ENCODE results near the gene EIF5A2.
"Not testable (repeated sequence)": the region's sequence is repeated elsewhere in the genome, so short reads cannot be mapped to it uniquely, and the experiment has no call there.

The EIF5A2 gene

DNA sequence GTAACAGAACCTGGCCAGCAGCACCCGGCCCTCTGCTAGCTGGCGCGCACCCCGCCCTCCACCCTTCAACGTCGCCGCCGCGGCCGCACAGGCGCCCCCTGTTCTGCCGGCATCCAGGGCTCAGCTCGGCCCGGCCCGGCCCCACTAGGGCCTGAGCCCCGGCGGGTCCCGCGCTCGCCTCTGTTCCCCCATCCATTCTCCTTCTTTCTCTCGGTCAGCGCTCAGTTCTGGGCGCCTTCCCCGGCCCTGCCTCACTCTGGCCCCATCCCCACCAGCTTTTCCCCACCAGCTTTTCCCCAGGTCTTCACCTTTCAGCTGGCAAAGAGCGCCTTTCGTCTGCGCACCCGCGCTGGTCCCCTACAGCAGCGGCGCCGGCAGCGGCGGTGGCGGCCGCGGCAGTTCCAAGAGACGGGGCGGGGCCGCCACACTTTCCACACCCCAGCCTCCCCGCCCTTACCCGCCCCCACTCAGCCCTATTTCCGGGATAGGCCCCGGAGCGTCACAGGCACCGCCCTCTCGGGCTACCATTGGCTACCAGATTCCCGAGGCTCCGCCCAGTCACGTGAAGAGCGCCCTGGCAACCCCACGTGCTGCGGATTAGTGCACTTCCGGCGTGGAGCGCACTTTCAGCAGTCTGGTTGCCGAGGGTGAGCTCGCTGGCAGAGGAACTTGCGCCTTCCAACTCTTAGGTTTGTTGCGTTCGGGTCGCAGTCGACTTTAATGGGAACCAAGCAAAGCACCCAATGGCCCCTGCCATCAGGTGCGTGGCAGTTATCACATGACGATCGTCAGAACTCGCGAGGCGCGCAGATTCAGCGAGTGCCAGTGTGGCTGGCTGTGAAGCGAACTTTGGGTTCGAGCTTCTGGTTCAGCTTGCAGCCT lies at the start of gene EIF5A2:
TSS of gene EIF5A2 (minus strand) at position 403 of the 882 bp plus-strand sequence. CDS start 831 bp downstream, outside the sequence.
- peak; percentile 98 for DNase-seq

DNA sequence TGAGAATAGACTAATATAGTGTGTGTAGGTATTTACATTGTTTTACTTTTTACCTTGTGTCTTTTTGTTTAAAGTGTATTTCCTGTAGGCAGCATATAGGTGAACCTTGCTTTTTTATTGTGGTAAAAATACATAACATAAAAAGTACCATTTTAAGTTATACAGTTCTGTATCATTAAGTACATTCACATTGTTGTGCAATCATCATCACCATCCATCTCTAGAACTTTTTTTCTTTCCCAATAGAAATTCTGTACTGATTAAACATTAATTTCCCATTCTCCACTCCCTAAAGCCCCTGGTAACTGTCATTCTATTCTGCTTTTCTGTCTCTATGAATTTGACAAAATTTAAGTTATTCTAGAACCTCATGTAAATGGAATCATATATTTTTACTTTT lies 48.2 kb upstream of the EIF5A2 start:
- no peak for DNase-seq

DNA sequence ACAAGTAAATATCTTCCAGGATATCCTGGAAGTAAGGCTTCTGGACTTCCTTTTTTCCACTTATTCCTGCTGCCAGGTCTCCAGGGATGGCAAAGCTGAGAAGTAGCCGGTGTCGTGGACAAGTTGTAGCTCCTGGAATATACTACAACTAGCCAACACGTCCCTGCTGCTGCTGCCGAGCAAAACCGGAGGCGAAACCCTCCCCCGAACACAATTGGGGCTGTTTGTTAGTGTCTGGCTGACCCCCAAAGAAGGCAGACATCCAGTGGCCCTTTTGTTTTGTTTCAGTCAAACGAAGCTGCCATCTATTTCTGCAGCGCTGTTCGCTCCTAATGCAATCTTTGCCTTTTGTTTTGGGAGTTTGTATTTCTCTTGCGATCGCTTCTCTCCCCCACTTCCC lies 45.3 kb upstream of the EIF5A2 start:
- DNase-seq, result no peak

DNA sequence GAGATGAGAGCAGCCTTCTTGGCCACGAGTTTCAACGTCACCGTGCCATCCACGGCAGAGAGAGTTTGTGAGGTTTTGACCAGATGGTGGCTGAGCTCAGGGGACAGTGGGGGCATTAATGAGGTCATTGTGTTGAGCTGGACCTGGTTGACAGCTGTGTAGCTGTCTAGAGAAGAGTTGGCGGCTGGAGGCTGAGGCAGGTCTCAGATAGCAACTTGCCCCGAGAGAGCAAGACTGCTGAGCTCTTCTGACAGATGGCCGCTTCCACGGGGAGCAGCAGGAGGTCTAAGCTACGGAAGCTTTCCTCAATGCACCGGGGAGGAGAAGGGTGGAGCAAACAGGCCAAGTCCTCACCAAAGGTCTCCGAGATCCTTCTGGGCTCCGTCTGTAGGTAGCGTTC lies 44.8 kb upstream of the EIF5A2 start:
- DNase-seq, result peak; percentile 22

DNA sequence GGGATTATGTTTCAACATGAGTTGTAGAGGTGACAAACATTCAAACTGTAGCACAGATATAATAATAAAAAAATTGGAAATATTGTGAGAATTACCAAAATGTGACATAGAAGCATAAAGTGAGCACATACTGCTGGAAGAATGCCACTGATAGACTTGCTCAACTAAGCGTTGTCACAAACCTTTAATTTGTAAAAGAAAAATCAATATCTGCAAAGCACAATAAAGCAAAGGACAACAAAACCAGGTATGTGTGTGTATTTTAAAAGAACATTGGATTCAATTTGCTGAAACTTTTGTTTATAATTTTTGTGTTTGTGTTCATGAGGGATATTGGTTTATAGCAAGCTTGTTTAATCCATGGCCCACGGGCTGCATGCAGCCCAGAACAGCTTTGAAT lies 40.8 kb upstream of the EIF5A2 start:
- DNase-seq, result no peak

DNA sequence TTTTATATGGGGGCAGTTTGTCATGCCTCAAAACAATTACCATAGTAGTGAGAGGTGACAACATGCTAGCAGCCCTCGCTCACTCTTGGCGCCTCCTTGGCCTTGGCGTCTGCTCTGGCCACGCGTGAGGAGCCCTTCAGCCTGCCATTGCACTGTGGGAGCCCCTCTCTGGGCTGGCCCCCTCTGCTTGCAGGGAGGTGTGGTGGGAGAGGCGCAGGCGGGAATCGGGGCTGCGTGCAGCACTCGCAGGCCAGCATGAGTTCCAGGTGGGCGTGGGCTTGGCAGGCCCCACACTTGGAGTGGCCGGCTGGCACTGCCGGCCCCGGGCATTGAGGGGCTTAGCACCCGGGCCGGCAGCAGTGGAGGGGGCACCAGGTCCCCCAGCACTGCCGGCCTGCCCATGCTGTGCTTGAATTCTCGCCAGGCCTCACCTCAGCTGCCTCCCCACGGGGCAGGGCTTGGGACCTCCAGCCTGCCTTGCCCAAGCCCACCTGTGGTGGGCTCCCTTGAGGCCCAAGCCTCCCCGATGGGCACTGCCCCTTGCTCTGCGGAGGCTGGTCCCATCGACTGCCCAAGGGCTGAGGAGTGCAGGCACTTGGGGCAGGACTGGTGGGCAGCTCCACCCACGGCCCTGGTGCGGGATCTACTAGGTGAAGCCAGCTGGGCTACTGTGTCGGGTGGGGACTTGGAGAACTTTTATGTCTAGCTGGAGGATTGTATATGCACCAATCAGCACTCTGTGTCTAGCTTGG lies 38.8 kb upstream of the EIF5A2 start:
- no peak for DNase-seq

DNA sequence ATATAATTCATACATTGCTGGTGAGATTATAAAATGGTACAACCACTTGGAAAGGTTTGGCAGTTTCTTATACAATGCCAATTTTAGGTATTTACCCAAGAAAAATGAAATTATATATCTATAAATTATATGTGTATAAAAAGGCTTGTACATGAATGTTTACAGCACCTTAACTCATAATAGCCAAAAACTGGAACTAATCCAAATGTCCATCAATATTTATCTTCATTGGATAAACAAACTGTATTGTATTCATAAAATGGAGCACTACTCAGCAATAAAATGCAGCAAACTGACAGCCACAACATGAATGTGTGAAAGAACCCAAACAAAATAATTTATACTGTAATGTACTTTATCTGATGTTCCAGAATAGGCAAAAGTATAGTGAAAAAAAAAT lies 33.6 kb upstream of the EIF5A2 start:
- no peak for DNase-seq

DNA sequence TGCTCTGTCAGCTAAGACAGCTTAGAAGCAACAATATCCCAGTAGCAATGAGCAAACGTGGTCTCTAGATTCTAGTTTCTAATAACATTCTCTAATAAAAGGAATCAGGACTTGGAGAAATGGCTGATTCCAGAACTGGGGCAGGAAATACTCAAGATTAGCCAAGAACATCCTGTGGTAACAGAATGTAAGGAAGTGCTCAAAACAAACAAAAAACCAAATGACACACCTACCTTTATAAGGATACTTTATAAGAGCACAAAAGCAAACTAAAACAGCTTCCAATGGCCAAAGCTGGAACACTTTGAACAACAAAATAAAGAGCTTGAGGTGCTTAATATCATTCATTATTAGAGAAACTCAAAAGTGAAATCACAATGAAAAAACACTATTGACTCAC lies 33.1 kb upstream of the EIF5A2 start:
- DNase-seq, result no peak

DNA sequence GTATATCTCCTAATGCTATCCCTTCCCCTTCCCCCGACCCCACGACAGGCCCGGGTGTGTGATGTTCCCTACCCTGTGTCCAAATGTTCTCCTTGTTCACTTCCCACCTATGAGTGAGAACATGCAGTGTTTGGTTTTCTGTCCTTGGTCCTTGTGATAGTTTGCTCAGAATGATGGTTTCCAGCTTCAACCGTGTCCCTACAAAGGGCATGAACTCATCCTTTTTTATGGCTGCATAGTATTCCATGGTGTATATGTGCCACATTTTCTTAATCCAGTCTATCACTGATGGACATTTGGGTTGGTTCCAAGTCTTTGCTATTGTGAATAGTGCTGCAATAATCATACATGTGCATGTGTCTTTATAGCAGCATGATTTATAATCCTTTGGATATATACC lies 24.6 kb upstream of the EIF5A2 start:
- not testable (repeated sequence) for DNase-seq

DNA sequence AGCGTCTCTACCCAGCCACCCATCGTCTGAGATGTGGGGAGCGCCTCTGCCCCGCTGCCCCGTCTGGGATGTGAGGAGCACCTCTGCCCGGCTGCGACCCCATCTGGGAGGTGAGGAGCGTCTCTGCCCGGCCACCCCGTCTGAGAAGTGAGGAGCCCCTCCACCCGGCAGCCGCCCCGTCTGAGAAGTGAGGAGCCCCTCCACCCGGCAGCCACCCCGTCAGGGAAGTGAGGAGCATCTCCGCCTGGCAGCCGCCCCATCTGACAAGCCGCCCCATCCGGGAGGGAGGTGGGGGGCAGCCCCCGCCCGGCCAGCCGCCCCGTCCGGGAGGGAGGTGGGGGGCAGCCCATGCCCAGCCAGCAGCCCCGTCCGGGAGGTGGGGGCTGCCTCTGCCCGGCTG lies 15.1 kb upstream of the EIF5A2 start:
- not testable (repeated sequence) for DNase-seq

DNA sequence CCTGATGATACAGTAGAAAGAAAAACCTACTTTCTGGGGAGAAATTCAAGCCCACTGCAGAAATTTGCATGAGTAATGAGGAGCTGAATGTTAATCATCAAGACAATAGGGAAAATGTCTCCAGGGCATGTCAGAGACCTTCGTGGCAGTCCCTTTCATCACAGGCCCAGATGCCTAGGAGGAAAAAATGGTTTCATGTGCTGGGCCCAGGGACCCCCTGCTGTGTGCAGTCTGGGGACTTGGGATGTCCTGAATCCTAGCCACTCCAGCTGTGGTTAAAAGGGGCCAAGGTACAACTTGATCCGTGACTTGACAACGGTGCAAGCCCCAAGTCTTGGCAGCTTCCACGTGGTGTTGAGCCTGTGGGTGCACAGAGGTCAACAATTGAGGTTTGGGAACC lies 10.3 kb upstream of the EIF5A2 start:
- DNase-seq, result no peak

DNA sequence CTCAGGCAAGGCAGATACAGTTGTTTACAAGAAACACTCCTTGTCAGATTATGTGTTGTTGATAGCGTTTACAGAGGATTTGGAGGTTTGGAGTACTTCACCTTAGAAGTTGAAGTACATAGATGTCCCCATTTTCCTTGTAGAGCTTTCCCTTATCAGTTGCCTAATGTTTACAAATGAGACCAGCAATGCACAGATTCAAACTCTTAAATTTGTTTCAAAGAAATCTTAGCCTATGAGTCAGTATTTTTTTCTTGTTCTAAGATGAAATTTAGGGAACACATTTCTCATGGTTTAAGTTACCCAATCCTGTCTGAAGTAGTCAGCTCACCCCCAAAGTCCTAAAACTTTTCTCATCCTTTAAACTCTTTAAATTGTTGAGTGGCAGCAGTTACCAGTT lies 6.3 kb upstream of the EIF5A2 start:
- DNase-seq, result no peak

DNA sequence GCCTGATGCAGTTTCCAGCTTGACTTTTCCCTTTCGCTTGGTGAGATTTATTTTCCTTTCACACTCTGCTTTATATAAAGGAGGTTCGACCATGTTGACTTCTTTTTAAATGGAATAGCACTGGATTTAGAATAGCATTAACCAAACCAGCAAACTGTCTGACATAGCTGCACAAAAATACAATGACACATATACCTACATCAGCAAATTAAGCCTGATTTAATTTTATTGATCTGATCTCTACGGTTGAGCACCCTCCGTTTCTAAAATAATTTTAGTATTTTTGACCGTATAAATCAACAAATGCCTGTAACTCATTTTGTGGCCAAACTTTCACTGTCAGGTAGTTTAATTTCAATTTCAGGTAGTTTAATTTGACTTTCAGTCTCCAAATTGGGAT lies 5.8 kb upstream of the EIF5A2 start:
- no peak for DNase-seq

DNA sequence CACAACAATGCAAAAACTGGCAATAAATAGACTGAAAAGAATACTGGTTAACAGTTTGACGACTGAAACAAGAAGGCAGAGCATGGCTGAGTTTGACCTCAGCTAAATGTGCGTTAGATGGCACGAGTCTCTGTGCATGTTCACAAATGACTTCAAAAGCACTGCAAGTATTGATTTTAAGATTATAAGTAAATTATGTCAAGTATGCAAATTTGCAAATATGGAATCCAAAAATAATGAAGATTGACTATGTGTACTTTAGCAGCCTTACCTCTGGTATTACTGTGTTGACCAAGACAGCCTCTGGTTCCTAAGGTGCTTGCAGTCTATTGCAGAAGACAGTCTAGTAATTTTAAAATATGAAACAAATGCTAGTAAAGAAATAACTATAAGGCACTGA lies 2.6 kb upstream of the EIF5A2 start:
- no peak for DNase-seq

DNA sequence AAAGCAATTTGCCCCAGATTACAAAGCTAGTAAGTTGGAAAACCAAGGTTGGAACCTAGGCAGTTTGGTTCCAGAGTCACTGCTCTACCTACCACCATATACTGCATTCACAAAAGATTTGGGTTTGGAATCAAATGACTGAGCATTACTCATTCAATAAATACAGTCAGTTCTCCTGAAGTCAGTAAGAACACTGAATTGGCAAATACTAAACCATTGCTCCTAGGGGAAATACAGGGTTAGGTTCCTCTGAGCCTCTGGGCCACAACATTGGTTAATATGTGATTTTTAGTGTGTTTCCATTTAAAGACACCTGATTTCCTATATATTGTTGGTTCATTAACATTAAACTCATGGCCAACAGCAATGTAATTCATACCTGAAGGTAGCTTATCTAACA lies 2.1 kb upstream of the EIF5A2 start:
- no peak for DNase-seq

DNA sequence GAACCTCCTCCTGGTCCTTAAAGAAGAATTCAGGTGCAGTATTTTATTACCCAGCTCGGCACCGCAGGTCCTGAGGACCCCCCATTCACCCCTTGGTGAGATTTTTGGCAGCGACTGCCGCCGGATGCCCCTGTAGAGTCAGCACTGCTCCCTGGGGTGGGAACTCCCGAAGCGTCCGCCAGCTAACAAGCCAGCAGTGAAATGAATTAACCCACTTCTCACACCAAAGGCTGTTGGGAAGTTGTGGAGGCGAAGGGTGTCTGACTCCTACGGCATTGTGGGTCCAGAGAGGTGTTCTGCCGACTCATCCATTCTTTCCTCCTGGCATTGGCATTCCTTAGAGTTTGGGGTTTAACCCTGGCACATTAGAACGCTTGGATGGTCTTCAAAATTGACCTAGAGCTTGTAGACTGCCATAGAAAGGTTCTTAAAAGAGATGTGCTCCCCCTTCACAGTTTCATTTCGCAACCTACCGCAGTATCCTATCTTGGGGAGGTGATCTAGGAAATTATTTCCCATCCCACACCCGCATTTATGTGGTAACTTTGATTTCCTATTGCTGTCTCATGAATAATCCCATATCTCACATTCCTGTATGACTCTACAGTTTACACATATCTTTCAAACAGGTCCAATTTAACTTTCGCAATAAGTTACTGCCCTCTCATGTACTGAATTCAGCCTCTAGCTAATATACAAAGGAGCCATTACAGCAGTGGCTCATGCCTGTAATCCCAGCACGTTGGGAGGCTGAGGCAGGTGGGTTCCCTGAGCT lies 879 bp upstream of the EIF5A2 start:
- DNase-seq, result peak; percentile 23

DNA sequence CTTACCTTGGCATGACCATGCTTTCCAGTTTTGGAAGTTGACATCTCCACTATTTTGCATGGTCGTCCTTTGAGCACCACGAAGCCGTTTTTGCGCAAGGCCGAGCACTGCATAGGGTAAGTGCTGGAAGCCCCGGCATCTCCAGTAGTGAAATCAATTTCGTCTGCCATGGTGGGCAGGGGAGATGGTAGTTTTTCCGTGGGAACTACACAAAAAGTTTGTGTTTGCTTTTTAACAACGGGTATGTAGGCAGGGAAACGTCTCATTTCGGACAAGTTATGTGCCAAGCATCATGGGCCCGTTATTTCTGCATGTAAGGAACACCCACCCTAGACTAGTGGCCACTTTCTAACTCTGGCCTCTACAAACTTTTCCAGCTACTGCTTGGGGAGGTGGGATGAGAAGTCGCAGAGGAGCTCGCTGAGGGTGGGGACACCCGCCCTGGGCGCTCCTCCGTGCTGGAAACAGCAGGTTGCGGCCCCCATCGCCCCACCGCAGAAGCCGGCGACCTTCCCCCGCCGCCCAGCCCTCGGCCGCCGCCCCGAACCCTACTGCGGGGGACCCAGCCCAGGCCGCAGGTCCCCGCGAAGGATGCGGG lies 701 bp downstream of the EIF5A2 start:
- DNase-seq, result peak; percentile 71

DNA sequence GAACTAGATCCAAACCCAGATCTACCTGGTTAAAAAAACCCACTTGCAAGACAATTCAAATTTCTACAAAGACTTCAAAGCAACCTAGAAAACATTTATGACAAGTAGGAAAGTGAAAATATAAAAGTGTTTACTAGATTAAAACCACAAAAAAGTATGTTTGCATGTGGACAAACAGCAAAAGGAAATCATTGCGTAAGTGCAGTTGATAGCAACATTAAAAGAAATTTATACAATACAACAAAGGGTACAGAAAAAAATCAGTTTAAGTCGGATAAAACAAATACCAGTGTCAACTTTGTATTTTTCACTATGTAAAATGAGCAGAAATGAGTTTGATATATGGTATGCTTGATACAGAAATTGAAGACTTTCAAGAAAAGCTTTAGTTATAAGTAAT lies 2.6 kb downstream of the EIF5A2 start:
- no peak for DNase-seq

DNA sequence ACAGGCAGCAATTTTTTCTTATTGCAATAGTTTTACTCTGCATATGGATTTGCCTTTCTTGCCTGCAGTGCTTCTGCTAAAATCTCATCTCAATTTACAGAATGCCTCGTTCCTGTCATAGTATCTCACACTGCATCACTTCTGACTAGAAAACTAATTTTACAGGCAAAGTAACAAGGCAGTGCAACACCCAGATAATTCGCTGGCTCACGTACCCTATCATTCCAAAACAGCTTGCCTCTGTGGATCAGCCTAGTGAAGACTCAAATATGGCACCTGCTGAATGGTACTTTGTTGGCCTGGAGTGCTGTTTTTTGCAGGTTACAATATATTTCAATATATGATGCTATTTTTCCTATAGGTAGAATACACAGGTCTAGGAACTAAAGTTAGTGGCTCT lies 5.3 kb downstream of the EIF5A2 start:
- DNase-seq, result no peak

DNA sequence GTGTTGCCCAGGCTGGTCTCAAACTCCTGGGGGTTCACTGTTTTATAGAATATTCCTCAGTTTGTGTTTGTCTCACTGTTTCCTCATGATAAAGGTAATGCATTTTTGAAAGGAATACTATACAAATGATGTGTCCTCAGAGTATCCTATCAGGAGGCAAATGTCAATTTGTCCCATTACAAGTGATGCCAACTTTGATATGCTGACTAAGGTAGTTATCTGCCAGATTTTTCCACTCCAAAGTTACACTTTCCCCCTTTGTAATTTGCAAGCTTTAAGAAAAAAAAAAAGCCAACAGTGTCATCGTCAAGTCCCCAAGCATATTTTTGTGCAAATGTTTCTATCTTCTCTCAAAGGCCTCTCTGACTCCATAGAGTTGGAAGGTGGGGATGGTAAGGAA lies 9.0 kb downstream of the EIF5A2 start:
- DNase-seq, result no peak

DNA sequence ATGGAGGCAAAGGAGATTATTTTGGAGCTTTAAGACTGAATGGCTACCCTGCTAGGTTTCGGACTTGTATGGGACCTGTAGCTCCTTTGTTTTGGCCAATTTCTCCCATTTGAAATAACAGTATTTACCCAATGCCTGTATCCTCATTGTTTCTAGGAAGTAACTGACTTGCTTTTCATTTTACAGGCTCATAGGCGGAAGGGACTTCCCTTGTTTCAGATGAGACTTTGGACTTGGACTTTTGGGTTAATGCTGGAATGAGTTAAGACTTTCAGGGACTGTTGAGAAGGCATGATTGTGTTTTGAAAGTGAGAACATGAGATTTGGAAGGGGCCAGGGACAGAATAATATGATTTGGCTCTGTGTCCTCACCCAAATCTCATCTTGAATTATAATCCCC lies 10.5 kb downstream of the EIF5A2 start:
- DNase-seq, result no peak

DNA sequence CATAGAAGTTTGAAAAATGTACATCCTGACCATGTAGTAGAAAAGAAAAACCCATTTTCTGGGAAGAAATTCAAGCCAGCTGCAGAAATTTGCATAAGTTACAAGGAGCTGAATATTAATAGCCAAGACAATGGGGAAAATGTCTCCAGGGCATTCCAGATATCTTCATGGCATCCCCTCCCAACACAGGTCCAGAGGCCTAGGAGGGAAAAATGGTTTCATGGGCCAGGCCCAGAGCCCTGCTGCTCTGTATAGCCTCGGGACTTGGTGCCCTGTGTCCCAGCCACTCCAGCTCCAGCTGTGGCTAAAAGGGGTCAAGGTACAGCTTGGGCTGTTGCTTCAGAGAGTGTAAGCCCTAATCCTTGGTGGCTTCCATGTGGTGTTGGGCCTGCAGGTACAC lies 11.2 kb downstream of the EIF5A2 start:
- not testable (repeated sequence) for DNase-seq

DNA sequence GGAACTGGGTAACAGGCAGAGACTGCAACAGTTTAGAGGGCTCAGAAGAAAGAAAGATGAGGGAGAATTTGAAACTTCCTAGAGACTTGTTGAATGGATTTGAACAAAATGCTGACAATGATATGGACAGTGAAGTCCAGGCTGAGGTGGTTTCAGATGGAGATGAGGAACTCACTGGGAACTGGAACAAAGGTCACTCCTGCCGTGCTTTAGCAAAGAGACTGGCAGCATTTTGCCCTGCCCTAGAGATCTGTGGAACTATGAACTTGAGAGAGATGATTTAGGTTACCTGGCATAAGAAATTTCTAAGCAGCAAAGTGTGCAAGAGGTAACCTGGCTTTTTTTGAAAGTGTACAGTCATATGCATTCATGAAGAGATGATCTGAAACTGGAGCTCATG lies 11.7 kb downstream of the EIF5A2 start:
- DNase-seq, result no peak
